ENCODE results near the gene NTRK2. TPM values are rescaled to one million over a fixed set of nuclear protein-coding genes. Genes with fewer than 3 reads are reported as not detected.

Gene NTRK2
- total RNA-seq, 1 experiment from 2014 or later, result not detected

GRCh38 chr9:84846906-84847305, 177.4 kb downstream of the NTRK2 start:
- CTCF ChIA-PET, result no interaction called here
- BruUV-seq (replicated peaks), result no TSS peak
- Histone ChIP-seq H3K4me2 (ENCODE audit: low read length) (no peak overlapping the region), H4K20me1 (ENCODE audit: insufficient read depth) (no peaks in the 10 kb centered on the region), H3K9me2 (ENCODE audit: insufficient read depth) (no peaks in the 10 kb centered on the region), H3K27me3 (ENCODE audit: insufficient read depth, low read length) (no peaks in the 10 kb centered on the region), H3K4me3 (replicated peaks in 1 of 2; ENCODE audit: low read depth in 1 of 2, low read length in 2 of 2) (no peak overlapping the region), H2AFZ (ENCODE audit: low read depth, low read length, poor library complexity, severe bottlenecking) (no peak overlapping the region), H3K9ac (ENCODE audit: low read length) (no peak overlapping the region), H3K9me3 (ENCODE audit: control insufficient read depth in 1 of 2, insufficient read depth in 1 of 2, low read depth in 1 of 2, low read length in 2 of 2) (no peaks in the 10 kb centered on the region), H3K27ac (ENCODE audit: low read depth, low read length) (no peak overlapping the region), H3K36me3 (ENCODE audit: control insufficient read depth in 1 of 2, insufficient read depth in 2 of 2, low read length in 2 of 2) (no peaks in the 10 kb centered on the region), H3K4me1 (ENCODE audit: control insufficient read depth in 1 of 2, insufficient read depth in 2 of 2, low read length in 2 of 2) (peaks cover 6 to 7% of the 10 kb centered on the region in 2 experiments; a peak in 3 of 4 replicates), H3K79me2 (ENCODE audit: insufficient read depth, low read length) (no peaks in the 10 kb centered on the region)
- intact Hi-C loops (cut with micrococcal nuclease), result no loop called here
- RAD21 ChIA-PET (ENCODE audit: low non-redundant PET in 1 of 2, low total read pairs in 2 of 2, uncharacterized antibody in 2 of 2, unreplicated experiment in 2 of 2), result no interaction called here
- POLR2A ChIA-PET, result no interaction called here
- TF ChIP-seq EZH2phosphoT487 (IDR thresholded peaks at IDR 0.05; ENCODE audit: borderline replicate concordance) (no peak), POLR2AphosphoS5 (IDR thresholded peaks at IDR 0.05; ENCODE audit: low read depth, low read length) (no peak), POLR2A (IDR thresholded peaks at IDR 0.05; ENCODE audit: borderline replicate concordance, extremely low read depth, insufficient read depth, insufficient read length) (no peak)
- DNase-seq (ENCODE audit: low read depth, low spot score) (no peak), ATAC-seq (no peak)

GRCh38 chr9:84849049-84849448, 179.5 kb downstream of the NTRK2 start:
- Histone ChIP-seq H3K4me1 (ENCODE audit: control insufficient read depth in 1 of 2, insufficient read depth in 2 of 2, low read length in 2 of 2) (peaks cover 13% of the 10 kb centered on the region in 2 experiments; a peak in 3 of 4 replicates), H2AFZ (ENCODE audit: low read depth, low read length, poor library complexity, severe bottlenecking) (no peak overlapping the region), H3K27me3 (ENCODE audit: insufficient read depth, low read length) (no peaks in the 10 kb centered on the region), H3K79me2 (ENCODE audit: insufficient read depth, low read length) (no peaks in the 10 kb centered on the region), H3K27ac (ENCODE audit: low read depth, low read length) (no peak overlapping the region), H4K20me1 (ENCODE audit: insufficient read depth) (no peaks in the 10 kb centered on the region), H3K4me2 (ENCODE audit: low read length) (no peak overlapping the region), H3K9me3 (ENCODE audit: control insufficient read depth in 1 of 2, insufficient read depth in 1 of 2, low read depth in 1 of 2, low read length in 2 of 2) (no peaks in the 10 kb centered on the region), H3K4me3 (replicated peaks in 1 of 2; ENCODE audit: low read depth in 1 of 2, low read length in 2 of 2) (no peak overlapping the region), H3K9me2 (ENCODE audit: insufficient read depth) (no peaks in the 10 kb centered on the region), H3K36me3 (ENCODE audit: control insufficient read depth in 1 of 2, insufficient read depth in 2 of 2, low read length in 2 of 2) (no peaks in the 10 kb centered on the region), H3K9ac (ENCODE audit: low read length) (no peak overlapping the region)
- BruUV-seq (replicated peaks), result no TSS peak
- ChIA-PET RAD21 (ENCODE audit: low non-redundant PET in 1 of 2, low total read pairs in 2 of 2, uncharacterized antibody in 2 of 2, unreplicated experiment in 2 of 2) (no interaction called here), POLR2A (no interaction called here), CTCF (no interaction called here)
- DNase-seq (ENCODE audit: low read depth, low spot score) (no peak), ATAC-seq (no peak)
- TF ChIP-seq EGR1 (IDR thresholded peaks at IDR 0.05; ENCODE audit: low read depth), result no peak
- no peak for TF ChIP-seq ZBTB33 (IDR thresholded peaks at IDR 0.05; ENCODE audit: extremely low read depth, insufficient replicate concordance, low read length)
- TF ChIP-seq MAX (IDR thresholded peaks at IDR 0.05), result no peak
- no peak for TF ChIP-seq ATF3 (IDR thresholded peaks at IDR 0.05)
- no peak for TF ChIP-seq YY1 (IDR thresholded peaks at IDR 0.05; ENCODE audit: extremely low read depth, insufficient replicate concordance, low read depth, low read length)
- TF ChIP-seq REST (IDR thresholded peaks at IDR 0.05; ENCODE audit: low read depth), result no peak
- TF ChIP-seq ELF1 (IDR thresholded peaks at IDR 0.05; ENCODE audit: borderline replicate concordance, low read depth), result no peak
- intact Hi-C loops (cut with micrococcal nuclease), result no loop called here

Data from HCT116 (cell line).